Esophagus muscularis mucosa (tissue), 4 donors: ENCODE results near the gene ATP11A.

ENCODE experiments used
- EP300 ChIP-seq: sonication (generic); formaldehyde crosslinking; IDR thresholded peaks from one replicate; pipeline ENCODE4 v1.6.1; 2017; ENCODE audit warnings: antibody characterized with exemption
- POLR2A ChIP-seq: fragments of 450-650 bp; IDR thresholded peaks from one replicate; pipeline ENCODE4 v1.6.1; 2017; ENCODE audit warnings: antibody characterized with exemption, moderate library complexity, mild to moderate bottlenecking, low read depth
- POLR2AphosphoS5 ChIP-seq, 2 donors: sonication (generic); formaldehyde crosslinking; IDR thresholded peaks; one replicate each; pipeline ENCODE4 v1.6.1; 2017; ENCODE audit warnings: antibody characterized with exemption in 2 of 2
- TF ChIP-seq, protein P1 (sequence below), 3 experiments: fragments of 200-600 bp in 2 of 3; fragments of 450-650 bp in 1 of 3; sonication (generic) in 2 of 3; IDR thresholded peaks; one replicate each; pipeline ENCODE4 v1.5.1; 2017 to 2019; ENCODE audit warnings: antibody characterized with exemption in 3 of 3, mild to moderate bottlenecking in 2 of 3, moderate library complexity in 1 of 3

DNA sequence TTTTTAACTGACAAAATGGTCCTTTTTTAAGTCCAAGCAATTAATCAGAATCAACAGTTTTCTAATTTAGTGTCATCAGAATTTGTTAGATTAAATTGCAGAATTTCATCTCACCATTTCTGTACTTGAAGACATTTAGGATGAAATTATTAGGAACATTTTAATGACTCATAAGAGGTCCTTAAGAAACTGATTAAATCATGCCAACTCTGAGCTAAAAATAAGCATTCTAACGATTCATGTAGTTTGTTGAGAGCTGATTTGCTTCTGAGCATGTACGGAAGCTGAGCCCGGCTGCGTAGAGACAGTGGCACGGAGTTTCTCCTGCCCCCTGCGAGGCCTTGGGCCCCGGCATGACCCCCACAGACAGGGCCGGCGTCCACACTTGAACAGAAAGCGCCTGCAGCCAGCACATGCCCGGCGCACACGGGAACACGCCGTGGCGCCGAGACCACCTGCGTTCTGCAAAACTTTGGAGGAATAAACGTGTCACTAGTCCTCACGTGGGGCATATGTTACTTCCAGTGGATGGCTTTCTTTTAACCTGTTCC, 189.5 kb downstream of the ATP11A start:
- TF ChIP-seq, protein P1, sequence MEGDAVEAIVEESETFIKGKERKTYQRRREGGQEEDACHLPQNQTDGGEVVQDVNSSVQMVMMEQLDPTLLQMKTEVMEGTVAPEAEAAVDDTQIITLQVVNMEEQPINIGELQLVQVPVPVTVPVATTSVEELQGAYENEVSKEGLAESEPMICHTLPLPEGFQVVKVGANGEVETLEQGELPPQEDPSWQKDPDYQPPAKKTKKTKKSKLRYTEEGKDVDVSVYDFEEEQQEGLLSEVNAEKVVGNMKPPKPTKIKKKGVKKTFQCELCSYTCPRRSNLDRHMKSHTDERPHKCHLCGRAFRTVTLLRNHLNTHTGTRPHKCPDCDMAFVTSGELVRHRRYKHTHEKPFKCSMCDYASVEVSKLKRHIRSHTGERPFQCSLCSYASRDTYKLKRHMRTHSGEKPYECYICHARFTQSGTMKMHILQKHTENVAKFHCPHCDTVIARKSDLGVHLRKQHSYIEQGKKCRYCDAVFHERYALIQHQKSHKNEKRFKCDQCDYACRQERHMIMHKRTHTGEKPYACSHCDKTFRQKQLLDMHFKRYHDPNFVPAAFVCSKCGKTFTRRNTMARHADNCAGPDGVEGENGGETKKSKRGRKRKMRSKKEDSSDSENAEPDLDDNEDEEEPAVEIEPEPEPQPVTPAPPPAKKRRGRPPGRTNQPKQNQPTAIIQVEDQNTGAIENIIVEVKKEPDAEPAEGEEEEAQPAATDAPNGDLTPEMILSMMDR (IDR thresholded peaks at IDR 0.05) = no peak
- no peak for TF ChIP-seq POLR2AphosphoS5 (IDR thresholded peaks at IDR 0.05)
- no peak for TF ChIP-seq EP300
- no peak for TF ChIP-seq POLR2A
